HG02943 (cell line): ENCODE results near the gene DBET.
"Not testable (repeated sequence)": the region's sequence is repeated elsewhere in the genome, so short reads cannot be mapped to it uniquely, and the experiment has no call there.

Experiments used
- ATAC-seq: cut with Tn5 transposase; IDR thresholded peaks from one replicate; pipeline ENCODE4 v1.9.1; 2021; ENCODE audit warnings: mild to moderate bottlenecking, low read depth, moderate library complexity; ENCODE audit not compliant: unreplicated experiment

DBET gene

GRCh38 chr4:190047627-190048026 is 16.7 kb upstream of the DBET start:
- ATAC-seq: not testable (repeated sequence)

- ATAC-seq: not testable (repeated sequence)
These were observed 14.7 kb upstream of the DBET start for GRCh38 chr4:190049378-190050239.

DNA sequence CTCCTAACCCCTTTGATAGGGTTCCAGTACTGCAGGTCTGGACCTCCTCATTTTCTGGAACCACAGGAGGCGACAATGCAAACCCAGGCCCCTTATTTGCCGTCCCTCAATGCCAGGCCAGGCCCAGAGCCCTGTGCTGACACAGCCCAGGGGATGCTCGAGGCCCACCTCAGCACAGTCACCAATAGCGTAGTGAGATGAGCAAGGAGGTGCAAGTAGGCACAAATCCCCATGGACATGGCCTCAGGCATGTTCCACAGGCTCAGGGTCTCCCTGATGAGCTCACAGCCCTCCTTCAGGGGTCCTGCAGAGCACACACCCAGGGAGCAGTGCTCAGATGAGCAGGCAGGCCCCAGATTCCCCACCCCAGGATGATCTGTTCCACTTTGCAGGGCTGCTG is 5.3 kb upstream of the DBET start:
- ATAC-seq: not testable (repeated sequence)

DNA sequence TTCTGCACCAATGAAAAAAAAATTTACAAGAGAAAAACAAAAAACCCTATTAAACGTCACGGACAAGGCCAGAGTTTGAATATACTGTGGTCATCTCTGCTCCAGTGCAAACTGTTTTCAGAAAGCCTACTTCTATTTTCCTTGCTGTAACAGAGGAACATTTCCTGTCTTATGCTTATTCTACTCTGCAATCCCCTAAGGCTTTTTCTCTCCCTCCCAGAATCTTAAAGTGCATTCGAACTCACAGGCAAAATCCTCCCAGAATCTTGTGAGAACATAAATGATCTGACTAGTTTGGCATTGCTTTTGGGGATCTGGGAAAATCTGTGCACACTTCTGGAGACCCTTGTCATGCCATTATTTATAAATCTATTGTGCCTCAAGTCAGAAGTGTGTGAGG is 503 bp downstream of the DBET start:
- ATAC-seq: not testable (repeated sequence)

DNA sequence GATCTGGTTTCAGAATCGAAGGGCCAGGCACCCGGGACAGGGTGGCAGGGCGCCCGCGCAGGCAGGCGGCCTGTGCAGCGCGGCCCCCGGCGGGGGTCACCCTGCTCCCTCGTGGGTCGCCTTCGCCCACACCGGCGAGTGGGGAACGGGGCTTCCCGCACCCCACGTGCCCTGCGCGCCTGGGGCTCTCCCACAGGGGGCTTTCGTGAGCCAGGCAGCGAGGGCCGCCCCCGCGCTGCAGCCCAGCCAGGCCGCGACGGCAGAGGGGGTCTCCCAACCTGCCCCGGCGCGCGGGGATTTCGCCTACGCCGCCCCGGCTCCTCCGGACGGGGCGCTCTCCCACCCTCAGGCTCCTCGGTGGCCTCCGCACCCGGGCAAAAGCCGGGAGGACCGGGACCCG is 4.0 kb downstream of the DBET start:
- not testable (repeated sequence) for ATAC-seq

DNA sequence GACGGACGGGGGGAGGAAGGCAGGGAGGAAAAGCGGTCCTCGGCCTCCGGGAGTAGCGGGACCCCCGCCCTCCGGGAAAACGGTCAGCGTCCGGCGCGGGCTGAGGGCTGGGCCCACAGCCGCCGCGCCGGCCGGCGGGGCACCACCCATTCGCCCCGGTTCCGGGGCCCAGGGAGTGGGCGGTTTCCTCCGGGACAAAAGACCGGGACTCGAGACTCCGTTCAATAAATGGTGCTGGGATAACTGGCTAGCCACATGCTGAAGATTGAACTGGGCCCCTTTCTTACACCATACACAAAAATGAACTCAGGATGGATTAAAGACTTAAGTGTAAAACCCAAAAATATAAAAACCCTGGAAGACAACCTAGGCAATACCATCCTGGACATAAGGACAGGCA is 28.8 kb downstream of the DBET start:
- ATAC-seq: not testable (repeated sequence)

DNA sequence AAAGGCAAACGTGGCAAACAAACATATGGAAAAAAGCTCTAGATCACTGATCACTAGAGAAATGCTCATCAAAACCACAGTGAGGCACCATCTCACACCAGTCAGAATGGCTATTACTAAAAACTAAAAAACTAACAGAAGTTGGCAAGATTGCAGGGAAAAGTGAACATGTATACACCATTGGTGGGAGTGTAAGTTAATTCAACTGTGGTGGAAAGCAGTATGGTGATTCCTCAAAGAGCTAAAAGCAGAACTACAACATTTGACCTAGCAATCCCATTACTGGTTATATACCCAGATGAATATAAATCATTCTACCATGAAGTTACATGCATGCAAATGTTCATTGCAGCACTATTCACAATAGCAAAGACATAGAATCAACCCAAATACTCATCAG is 29.7 kb downstream of the DBET start:
- not testable (repeated sequence) for ATAC-seq

GRCh38 chr4:190095335-190095734 is 31.0 kb downstream of the DBET start:
- ATAC-seq: not testable (repeated sequence)

- not testable (repeated sequence) for ATAC-seq
These were observed 35.3 kb downstream of the DBET start for GRCh38 chr4:190099605-190100004.

GRCh38 chr4:190101525-190101924 is 37.2 kb downstream of the DBET start:
- not testable (repeated sequence) for ATAC-seq

- ATAC-seq: not testable (repeated sequence)
These were observed 41.9 kb downstream of the DBET start for GRCh38 chr4:190106191-190106590.

GRCh38 chr4:190106611-190107480 is 42.5 kb downstream of the DBET start:
- not testable (repeated sequence) for ATAC-seq

DNA sequence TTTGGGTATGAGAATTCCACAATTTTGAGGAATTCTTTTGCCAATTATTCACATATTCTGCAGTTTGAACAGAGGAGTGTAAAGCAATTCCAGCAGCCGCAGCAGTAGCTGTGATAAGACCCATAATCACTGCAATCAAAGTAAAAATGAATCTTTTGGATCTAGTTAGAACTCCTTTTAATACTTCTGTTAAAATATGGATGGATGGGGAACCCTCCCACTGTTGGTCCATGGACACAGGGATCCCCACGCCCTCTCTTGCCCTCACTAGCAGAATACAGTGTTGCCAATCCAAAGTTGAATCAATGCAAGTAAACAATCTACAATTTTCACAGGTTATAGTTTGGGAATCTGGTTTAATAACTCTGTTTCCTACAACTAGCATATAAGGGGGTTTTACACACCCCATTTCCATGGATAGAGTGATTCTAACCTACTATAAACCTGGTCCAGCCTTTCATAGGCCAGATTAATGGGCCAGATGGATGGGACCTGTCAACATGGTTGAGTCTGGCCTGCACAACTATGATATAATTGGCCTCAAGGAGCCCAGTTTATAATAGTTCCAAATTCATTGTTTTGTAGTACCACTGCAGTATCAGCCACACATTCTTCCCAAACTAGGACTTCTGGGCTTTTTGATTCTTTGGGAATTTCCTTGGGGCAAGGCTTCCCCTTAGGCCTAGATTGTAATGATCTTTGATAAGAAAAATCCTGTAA is 43.6 kb downstream of the DBET start:
- ATAC-seq: not testable (repeated sequence)

DNA sequence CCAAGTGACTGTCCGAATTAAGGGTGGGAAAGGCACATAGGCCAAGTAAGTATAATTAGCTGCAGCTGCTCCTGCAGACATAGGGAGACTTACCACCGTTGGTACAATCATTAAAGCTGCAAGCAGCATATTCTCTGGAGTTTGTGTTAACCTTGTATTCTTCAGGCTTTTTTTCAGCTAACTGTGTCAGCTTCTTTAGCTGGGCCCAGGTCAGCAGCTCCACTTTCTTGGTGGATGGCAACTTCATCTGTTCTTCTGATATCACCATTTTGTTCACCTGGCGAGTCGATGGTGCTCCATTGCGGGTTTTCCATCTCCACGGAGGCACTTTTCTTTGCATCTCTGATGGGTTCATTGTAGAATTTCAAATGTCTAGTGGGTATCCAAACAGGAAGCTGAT is 44.5 kb downstream of the DBET start:
- ATAC-seq: not testable (repeated sequence)

DNA sequence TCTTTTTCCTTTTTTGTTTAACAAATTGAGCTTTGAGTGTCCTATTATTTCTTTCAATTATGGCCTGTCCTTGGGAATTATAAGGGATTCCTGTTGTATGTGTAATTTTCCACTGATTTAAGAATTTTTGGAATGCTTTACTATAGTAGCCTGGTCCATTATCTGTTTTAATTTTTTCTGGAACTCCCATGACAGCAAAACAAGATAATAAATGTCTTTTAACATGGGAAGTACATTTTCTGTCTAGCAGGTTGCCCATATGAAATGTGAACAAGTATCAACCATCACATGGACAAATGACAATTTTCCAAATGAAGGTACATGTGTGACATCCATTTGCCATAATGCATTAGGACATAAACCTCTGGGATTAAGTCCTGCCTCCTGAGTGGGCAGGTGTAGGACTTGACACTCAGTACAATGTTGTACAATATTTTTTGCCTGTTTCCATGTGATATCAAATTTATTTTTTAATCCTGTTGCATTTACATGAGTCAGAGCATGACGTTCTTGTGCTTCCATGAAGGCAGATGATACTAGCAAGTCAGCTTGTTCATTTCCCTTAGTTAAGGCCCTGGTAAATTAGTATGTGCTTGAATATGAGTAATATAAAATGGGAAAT is 45.2 kb downstream of the DBET start:
- ATAC-seq: not testable (repeated sequence)

DNA sequence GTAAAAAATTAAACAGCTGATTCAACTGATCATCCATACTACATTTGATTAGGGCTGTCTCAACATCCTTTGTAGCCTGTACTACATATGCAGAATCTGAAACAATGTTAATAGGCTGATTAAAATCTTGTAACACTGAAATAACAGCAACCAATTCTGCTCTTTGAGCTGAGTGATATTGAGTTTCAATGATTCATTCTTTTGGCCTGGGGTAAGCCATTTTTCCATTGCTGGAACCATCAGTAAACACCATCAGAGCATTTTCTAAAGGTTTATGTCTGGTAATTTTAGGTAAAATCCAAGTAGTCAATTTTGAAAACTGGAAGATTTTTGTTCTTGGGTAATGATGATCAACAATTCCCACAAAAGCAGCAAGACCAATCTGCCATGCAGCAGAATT is 45.7 kb downstream of the DBET start:
- not testable (repeated sequence) for ATAC-seq

GRCh38 chr4:190110570-190111295 is 46.4 kb downstream of the DBET start:
- not testable (repeated sequence) for ATAC-seq

DNA sequence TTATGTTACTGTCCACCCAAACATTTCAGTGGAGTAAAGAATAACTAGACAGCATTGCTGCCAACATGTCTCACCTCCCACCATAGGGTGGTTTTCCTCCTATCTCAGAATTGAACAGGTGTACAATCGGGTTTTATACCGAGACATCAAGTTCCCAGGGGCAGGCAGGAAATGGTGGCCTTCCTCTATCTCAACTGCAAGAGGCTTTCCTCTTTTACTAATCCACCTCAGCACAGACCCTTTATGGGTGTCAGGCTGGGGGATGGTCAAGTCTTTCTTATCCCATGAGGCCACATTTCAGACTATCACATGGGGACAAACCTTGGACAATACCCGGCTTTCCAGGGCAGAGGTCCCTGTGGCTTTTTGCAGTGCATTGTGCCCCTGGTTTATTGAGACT is 48.6 kb downstream of the DBET start:
- not testable (repeated sequence) for ATAC-seq

DNA sequence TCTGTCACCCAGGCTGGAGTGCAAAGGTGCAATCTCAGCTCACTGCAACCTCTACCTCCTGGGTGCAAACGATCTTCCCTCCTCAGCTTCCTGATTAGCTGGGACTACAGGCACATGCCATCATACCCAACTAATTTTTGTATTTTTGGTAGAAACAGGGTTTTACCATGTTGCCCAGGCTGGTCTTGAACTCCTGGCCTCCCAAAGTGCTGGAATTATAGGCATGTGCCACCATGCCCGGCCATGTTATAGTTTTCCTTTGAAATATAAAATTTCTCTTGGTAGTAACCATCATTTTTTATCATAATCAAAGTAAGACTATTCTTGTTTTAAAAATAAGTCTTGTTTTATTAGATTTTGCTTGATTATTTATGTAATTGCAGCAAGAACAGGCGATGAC is 50.7 kb downstream of the DBET start:
- ATAC-seq: not testable (repeated sequence)
